NOMO-1 treated with DMSO at 0.1 percent for 48 hours (cell line): Measurements from ENCODE around the gene RPS6KA2.

Experiments
- DNase-seq: peaks from one replicate; lab custom pipeline; 2025; ENCODE audit not compliant: unreplicated experiment; lab: John Stamatoyannopoulos, UW

RPS6KA2 gene

DNA sequence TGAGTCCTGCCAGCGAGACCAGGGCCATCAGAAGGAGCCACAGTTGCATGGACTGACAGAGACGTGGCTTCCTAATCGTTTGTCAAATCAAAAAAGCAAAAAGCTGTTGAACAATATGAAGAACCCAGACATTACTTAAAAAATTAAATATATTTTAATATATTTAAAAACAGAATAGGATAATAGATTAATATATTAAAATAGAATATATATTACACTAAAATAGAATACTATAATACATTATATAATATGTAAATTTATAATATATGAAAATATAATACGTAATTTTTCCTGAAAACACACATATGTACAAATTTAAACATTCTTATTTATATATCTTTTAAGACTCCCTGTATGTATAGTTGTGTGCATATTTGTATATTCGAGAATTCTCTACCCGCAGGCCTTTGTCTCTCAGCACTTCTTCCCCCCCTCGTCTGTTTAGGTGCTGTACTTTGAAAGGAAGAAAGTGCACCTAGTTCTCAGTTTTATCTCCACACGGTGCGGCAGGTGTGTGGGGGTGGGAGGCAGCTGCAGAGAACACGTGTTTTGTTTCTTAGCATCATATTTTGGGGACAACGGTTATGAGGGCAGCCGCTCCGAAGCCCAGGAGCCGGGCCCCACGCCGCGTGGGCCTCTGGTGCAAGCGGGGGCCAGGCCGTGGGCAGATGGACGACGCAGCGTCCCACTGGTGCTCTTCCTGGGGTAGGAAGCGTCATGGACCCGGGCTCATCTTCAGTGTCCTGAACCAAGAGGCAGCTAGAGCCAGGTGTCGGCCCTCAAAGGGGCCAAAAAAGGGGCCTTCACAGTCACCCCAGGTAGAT lies 172.1 kb downstream of the RPS6KA2 start:
- no peak for DNase-seq

- no peak for DNase-seq
Observed at GRCh38 chr6:166453651-166454050, 173.4 kb downstream of the RPS6KA2 start.

GRCh38 chr6:166450167-166450873 lies 176.7 kb downstream of the RPS6KA2 start:
- no peak for DNase-seq

GRCh38 chr6:166449641-166450040 lies 177.4 kb downstream of the RPS6KA2 start:
- DNase-seq: no peak

- DNase-seq: no peak
Observed at GRCh38 chr6:166449036-166449435, 178.0 kb downstream of the RPS6KA2 start.

GRCh38 chr6:166448432-166448831 lies 178.6 kb downstream of the RPS6KA2 start:
- DNase-seq: no peak

DNA sequence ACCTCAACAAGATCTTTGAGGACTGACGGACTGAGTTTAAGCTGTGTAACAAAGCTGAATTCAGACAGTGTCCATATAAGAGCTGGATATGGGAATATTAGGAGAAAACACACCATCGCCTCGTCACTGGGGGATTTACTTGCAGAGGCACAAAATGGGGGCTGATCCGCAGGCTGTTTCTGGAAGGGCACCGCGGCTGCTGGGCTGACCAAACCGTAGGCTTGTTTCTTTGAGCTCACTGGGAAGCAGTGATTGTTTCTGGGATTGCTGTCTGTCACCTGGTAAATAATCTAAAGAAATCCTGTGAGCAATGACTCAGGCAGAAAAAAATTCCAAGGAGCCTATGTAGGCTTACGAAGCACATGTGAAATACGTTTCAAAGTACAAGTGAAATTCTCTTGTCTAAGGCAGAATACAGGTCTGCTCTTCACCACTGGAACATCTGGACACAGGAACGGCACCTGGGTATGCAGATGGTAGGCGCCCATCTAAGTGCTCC lies 180.4 kb downstream of the RPS6KA2 start:
- DNase-seq: no peak

DNA sequence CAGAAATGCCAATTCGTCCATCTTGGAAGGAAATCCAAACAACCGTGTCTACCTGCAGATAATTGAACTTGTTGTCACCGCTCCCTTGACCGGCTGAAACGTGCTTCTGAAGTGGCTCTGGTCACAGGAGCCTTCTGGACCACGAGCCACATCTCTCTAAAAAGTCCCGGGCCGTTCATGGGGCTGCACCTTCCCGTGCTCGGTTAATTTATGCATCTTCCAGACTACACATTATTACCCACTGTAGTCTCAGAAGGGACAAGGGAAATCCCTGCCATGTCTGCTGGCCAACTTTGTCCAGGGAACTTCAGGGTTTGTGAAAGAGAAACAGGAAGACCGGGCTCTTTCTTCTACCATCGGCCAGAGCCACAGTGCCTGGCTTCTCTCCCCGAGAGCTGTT lies 180.9 kb downstream of the RPS6KA2 start:
- DNase-seq: no peak

GRCh38 chr6:166444446-166444845 lies 182.6 kb downstream of the RPS6KA2 start:
- no peak for DNase-seq

- DNase-seq: no peak
Observed at GRCh38 chr6:166443166-166443565, 183.9 kb downstream of the RPS6KA2 start.

DNA sequence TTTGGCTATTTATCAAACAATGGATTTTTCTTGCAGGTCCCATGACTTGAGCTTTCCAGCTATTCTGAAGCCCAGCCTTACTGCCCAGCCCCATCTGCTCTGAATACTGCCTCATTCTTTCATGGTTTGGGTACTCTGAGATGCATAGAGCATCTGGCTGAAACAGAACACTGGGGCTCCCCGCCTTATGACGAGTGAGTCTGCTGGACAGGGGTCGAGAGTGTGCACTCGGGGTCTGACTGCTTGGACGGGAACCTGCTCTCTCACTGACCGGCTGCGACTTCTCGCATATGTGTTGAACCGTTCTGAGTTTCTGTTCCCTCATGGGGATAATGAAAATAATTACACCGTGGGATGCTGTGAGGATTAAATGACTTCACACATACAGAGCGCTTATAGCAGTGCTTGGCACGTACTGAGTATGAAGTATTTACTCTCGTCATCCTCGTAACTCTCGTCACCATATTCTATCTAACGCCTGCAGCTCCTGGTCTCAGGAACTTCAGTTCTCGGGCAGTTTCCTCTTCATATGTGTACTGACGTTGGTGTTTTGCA lies 184.8 kb downstream of the RPS6KA2 start:
- no peak for DNase-seq

DNA sequence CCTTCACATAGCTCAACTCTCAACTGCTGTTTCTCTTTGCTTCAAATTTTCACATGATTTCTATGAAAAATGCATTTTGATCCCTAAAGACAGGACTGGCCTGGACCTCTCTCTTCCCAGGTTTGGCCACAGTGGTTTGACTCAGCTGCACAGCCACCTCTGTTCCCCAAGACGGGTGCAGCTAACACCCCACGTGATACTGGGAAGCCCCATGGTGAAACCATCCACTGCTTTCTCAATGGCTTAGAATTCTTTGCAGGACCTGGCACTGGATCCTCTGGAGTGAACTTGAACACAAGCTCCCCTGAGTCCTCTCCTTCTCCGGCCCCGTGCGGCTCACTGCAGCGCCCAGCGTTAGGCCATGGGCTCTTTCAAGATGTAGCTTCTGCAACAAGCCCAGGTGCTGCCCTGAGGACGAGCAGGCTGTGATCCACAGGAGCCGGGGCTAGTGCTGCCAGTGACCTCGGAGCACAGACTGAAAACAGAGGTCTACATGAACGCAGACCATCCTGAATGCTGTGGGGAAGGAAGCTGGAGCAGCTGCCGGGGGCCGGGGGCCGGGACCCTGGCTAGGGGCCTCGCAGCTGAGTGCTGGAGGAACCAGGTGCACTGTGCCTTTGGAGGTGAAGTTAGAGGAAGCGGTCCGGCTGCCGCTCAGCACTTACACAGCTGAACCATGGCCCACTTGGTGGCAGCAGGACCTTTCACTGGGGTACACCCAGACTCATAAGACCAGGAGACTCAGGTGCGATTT lies 185.5 kb downstream of the RPS6KA2 start:
- DNase-seq: no peak

- no peak for DNase-seq
Observed at GRCh38 chr6:166440729-166441128, 186.3 kb downstream of the RPS6KA2 start.

DNA sequence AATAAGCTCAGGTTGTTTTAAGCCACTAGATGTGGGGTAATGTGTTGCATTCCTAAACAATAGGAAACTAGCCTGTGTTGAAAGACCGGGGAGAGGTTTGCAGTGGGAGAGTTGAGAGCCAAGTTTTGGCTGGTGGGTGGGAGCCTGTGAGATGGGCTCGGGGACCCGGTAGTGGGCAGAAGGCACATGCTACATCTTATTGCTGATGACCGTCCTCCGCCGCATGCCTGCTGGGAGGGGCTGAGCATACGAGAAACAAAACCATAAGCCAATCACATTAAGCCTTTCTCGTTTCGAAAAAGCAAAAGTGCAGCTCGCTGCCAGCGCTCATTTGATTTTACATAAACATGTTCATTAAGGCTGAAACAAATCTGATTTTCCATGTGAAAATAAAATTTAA lies 186.9 kb downstream of the RPS6KA2 start:
- DNase-seq: no peak

- no peak for DNase-seq
Observed at GRCh38 chr6:166439366-166440091, 187.5 kb downstream of the RPS6KA2 start.

GRCh38 chr6:166438211-166438861 lies 188.7 kb downstream of the RPS6KA2 start:
- DNase-seq: no peak

DNA sequence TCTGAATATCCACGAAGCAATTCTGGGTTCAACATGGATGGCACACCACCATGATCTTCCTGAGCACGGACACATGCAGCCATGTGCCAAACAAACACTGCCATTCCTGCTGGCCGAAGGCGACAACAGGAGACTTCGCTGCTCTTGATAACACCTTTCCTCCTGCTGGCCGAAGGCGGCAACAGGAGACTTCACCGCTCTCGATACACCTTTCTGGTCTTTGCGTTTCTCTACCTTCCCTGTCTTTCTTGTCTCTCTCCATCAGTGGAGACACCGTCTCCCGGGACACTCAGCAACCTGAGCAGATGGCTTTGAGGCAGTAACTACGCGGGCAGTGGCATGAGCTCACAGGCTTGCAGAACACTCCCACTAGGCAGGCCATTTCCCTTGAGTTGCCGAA lies 189.4 kb downstream of the RPS6KA2 start:
- no peak for DNase-seq

DNA sequence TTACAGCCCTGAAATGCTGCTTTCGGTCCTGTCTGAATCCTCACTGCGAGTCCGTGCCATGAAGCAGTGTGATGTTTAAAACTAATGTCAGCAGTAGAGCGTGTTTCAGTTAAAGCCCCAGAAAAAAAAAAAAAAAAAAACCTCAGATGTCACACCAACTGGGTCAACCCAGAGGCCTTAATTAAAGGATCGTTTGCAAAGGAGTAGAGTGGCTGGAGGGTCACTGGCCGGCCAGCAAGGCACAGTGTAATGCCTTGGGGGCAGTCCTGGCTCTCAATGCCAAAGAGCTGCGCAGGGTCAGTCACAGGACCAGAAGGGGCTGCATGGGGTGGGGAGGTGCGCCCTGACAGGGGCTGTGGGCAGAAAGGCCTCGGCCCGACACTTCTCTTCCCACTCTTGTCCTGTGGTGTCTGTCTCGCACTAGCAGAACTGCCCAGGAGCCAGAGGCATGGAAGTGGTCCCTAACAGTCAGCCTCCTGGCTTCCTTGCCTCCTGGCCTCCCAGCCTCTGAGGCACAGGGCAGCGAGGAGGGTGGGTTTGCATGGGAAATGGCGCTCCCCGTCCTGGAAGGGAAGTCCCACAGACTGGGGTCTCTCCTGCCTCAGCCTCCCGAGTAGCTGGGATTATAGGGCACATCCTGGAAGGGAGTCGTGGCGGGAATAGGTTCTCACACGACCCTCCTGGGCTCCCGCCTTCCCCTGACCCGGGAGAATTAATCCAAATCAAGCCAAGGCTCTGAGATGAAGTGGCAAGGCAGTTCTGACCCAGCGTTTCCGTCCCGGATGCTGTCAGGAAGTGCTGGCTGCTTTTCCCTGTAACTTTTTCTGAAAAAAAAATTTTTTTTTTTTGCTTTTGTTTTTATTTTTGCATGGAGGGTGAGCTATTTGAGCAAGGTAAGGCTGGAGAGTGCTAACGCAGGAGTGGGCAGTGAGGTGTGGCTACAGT lies 190.6 kb downstream of the RPS6KA2 start:
- no peak for DNase-seq

DNA sequence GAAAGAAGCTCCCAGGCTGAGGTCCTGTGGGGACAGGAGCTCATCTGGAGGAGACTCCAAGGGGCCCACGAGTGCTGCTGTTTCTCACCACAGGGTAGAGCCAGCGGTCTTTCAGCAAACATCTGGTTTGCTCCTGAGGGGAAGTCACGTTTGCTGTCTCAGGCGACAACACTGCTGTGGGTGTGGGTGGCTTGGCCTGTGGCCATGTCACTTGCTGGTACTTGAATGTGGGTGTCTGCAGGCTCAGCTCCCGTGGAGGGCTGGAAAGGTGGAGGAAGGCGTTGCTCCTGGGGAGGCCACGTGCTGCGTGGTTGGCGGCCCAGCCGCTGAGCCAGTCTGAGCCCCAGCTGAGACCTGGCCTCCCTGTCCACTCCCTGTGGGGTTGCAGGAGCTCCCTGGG lies 191.5 kb downstream of the RPS6KA2 start:
- DNase-seq: peak; percentile 2
